K562 (cell line): ENCODE data around the gene TEX9. TPM values are rescaled to one million over a fixed set of nuclear protein-coding genes. Genes with fewer than 3 reads are reported as not detected.

ENCODE experiments used
- ATAC-seq: fragments of 200-7000 bp; cut with Tn5 transposase; 3 replicates; pipeline ENCODE4 v1.9.1; 2020; ENCODE audit warnings: moderate library complexity
- BruUV-seq: library from RNA; stranded (reverse); fragments of 400-500 nt; replicated peaks from 2 replicates; lab custom pipeline; 2021; lab: Mats Ljungman, UMichigan
- CTCF ChIA-PET: fragments of 300-600 bp; formaldehyde crosslinking; extraction: SDS; loops from one replicate; lab custom pipeline; 2021; ENCODE audit warnings: low intra/inter-chr PET ratio; lab: Yijun Ruan, JAX
- POLR2A ChIA-PET: fragments of 300-600, 350-650 bp; sonication (Branson Sonifier 250); formaldehyde crosslinking; extraction: SDS; loops from one replicate; lab custom pipeline; 2021; ENCODE audit warnings: antibody characterized with exemption, inconsistent platforms; lab: Yijun Ruan, JAX
- DNase-seq, 4 experiments: peaks; one replicate each; pipeline versions ENCODE4 v3.0.0 to v3.0.0-alpha.2; 2011 to 2018; ENCODE audit warnings: low spot score in 3 of 4, mixed read lengths in 3 of 4; ENCODE audit errors: extremely low read depth in 1 of 4
- FAIRE-seq: peaks from 2 replicates; lab custom pipeline; 2011; peaks lifted over from hg19 to GRCh38; lab: Jason Lieb, UNC
- H2AFZ ChIP-seq: 2 replicates; pipeline ENCODE4 v1.6.0; 2011; ENCODE audit warnings: low read depth, low read length, control low read depth, inconsistent platforms
- H3K27ac ChIP-seq: fragments of 200-600 bp; 3 replicates; pipeline ENCODE4 v1.8.0; 2011; ENCODE audit warnings: low read depth, mild to moderate bottlenecking, control low read depth, inconsistent platforms, low read length, moderate library complexity, mixed read lengths; ENCODE audit errors: extremely low read depth
- H3K27me3 ChIP-seq, 2 experiments: fragments of 300-600 bp in 1 of 2; 2 replicates in 1 of 2; 3 replicates in 1 of 2; pipeline versions ENCODE4 v1.6.0 to v1.8.0; 2011; ENCODE audit warnings: inconsistent platforms in 2 of 2, low read length in 2 of 2, mild to moderate bottlenecking in 1 of 2, mixed read lengths in 1 of 2, moderate library complexity in 1 of 2; ENCODE audit not compliant: control insufficient read depth in 2 of 2, insufficient read depth in 2 of 2
- H3K36me3 ChIP-seq: fragments of 300-600 bp; 3 replicates; pipeline ENCODE4 v1.8.0; 2011; ENCODE audit warnings: mild to moderate bottlenecking, low read length, inconsistent platforms; ENCODE audit not compliant: control insufficient read depth, insufficient read depth
- H3K4me1 ChIP-seq, 2 experiments: fragments of 200-600 bp in 1 of 2; replicated peaks in 1 of 2; 2 replicates in 1 of 2; 3 replicates in 1 of 2; pipeline versions ENCODE4 v1.5.1 to v1.8.0; 2011; ENCODE audit warnings: inconsistent platforms in 2 of 2, low read length in 2 of 2, mild to moderate bottlenecking in 1 of 2, mixed read lengths in 1 of 2, moderate library complexity in 1 of 2; ENCODE audit not compliant: control insufficient read depth in 2 of 2, insufficient read depth in 2 of 2
- H3K4me2 ChIP-seq: 2 replicates; pipeline ENCODE4 v1.6.1; 2011; ENCODE audit warnings: low read length, control low read depth, inconsistent platforms, mixed read lengths; ENCODE audit not compliant: insufficient read depth
- H3K4me3 ChIP-seq: fragments of 200-600 bp; sonication (generic), shearing (Covaris generic); 2 replicates; pipeline ENCODE4 v1.5.1; 2016; ENCODE audit warnings: control low read depth, inconsistent platforms
- H3K79me2 ChIP-seq: fragments of 200-600 bp; 3 replicates; pipeline ENCODE4 v1.8.0; 2011; ENCODE audit warnings: low read length, inconsistent platforms; ENCODE audit not compliant: control insufficient read depth, insufficient read depth
- H3K9ac ChIP-seq, 2 experiments: 2 replicates each; pipeline versions ENCODE4 v1.6.0 to v1.6.1; 2011; ENCODE audit warnings: low read depth in 2 of 2, low read length in 2 of 2, control low read depth in 1 of 2, inconsistent platforms in 1 of 2, mild to moderate bottlenecking in 1 of 2, mixed read lengths in 1 of 2; ENCODE audit not compliant: insufficient read depth in 1 of 2
- H3K9me1 ChIP-seq: one replicate; pipeline ENCODE4 v1.6.0; 2011; ENCODE audit warnings: inconsistent platforms, mild to moderate bottlenecking, low read length, moderate library complexity; ENCODE audit not compliant: control insufficient read depth, insufficient read depth
- H3K9me3 ChIP-seq: replicated peaks from 2 replicates; pipeline ENCODE4 v1.5.1; 2011; ENCODE audit warnings: low read depth, low read length, inconsistent platforms; ENCODE audit not compliant: control insufficient read depth, insufficient read depth
- H4K20me1 ChIP-seq: replicated peaks from 2 replicates; pipeline ENCODE4 v1.6.1; 2011; ENCODE audit warnings: low read length, inconsistent platforms, mixed read lengths; ENCODE audit not compliant: control insufficient read depth, insufficient read depth
- DMBX1 ChIP-seq: fragments of 250-450 bp; sonication (Bioruptor Pico); IDR thresholded peaks from 2 replicates; pipeline ENCODE4 v1.8.0; 2022; ENCODE audit warnings: inconsistent platforms, mild to moderate bottlenecking, moderate library complexity, borderline replicate concordance
- EGR1 ChIP-seq: fragments of 450-650 bp; conservative IDR thresholded peaks from 2 replicates; pipeline ENCODE4 v1.6.1; 2017; ENCODE audit warnings: mild to moderate bottlenecking
- FOSL1 ChIP-seq: fragments of 200-800 bp; sonication (Bioruptor generic); conservative IDR thresholded peaks from 2 replicates; pipeline ENCODE4 v1.6.1; 2016; ENCODE audit warnings: missing genetic modification characterization, missing compliant biosample characterization
- GTF2F1 ChIP-seq: IDR thresholded peaks from 2 replicates; pipeline ENCODE4 v1.6.1; 2011; ENCODE audit warnings: low read depth, low read length, improper control_type of control experiment
- SRSF9 ChIP-seq: fragments of 200-400 bp; formaldehyde crosslinking; IDR thresholded peaks from 2 replicates; pipeline ENCODE4 v1.6.1; 2017; ENCODE audit warnings: low read depth, low read length, borderline replicate concordance
- ZNF280B ChIP-seq: fragments of 250-450 bp; sonication (Bioruptor Pico); IDR thresholded peaks from 2 replicates; pipeline ENCODE4 v1.5.1; 2021; ENCODE audit warnings: mild to moderate bottlenecking
- ZNF518B ChIP-seq: fragments of 250-450 bp; sonication (Bioruptor Pico); IDR thresholded peaks from 2 replicates; pipeline ENCODE4 v1.5.0; 2021; ENCODE audit warnings: mild to moderate bottlenecking, moderate library complexity
- WGBS: fragments of 100-300 bp; shearing (Covaris generic); methylation state at CpG from one replicate; pipeline ENCODE4 v1.1.6; 2016; ENCODE audit warnings: low coverage, mixed read lengths; ENCODE audit not compliant: insufficient coverage; ENCODE audit errors: missing lambda C conversion rate; 5-methylcytosine and 5-hydroxymethylcytosine counted together
- in situ Hi-C: fragments of 300-500 bp; cut with MboI; formaldehyde crosslinking; loops from 4 replicates; pipeline ENCODE4 v1.15.0; 2018; ENCODE audit warnings: inconsistent platforms, mixed read lengths
- intact Hi-C: fragments of 100-400 bp; cut with micrococcal nuclease; formaldehyde crosslinking; loops from 2 replicates; pipeline ENCODE4 v1.14.2; 2022
- polyA plus RNA-seq, 8 experiments: library from polyadenylated mRNA; depleted of rRNA in 4 of 8; stranded (reverse) in 5 of 8; unstranded in 3 of 8; fragments of >200 nt; fragmentation: Nextera tagmentation in 2 of 8; fragmentation: Illumina TruSeq in 1 of 8; extraction: Ambion mirVana in 2 of 8; extraction: Trizol in 1 of 8; gene quantifications; 2 replicates each; pipeline versions ENCODE4 v1.2.1 to v1.2.3, GENCODE V29; 2011 to 2014; ENCODE audit warnings: inconsistent platforms in 1 of 8, missing spikeins in 1 of 8
- total RNA-seq, 7 experiments: library from RNA; depleted of rRNA in 6 of 7; stranded (reverse); fragments of >200 nt in 6 of 7; fragmentation: Illumina TruSeq in 2 of 7; extraction: Trizol in 2 of 7; gene quantifications; 2 replicates each; pipeline versions ENCODE4 v1.2.1 to v1.2.3, GENCODE V29; 2011 to 2021; ENCODE audit warnings: low replicate concordance in 1 of 7

The TEX9 gene
- total and polyA plus RNA-seq, 9 of the 15 experiments (the other 6 are each of a cell fraction or from before 2014, with no cell fraction given): 0.93 to 3.6 (median 2.4) TPM

GRCh38 chr15:56346414-56346813 lies 18.8 kb upstream of the TEX9 start:
- no peak for FAIRE-seq
- Histone ChIP-seq H3K27me3 (no peaks in the 10 kb centered on the region), H3K9me3 (no peaks in the 10 kb centered on the region), H3K79me2 (no peaks in the 10 kb centered on the region), H2AFZ (no peak overlapping the region), H3K4me2 (no peak overlapping the region), H3K4me3 (no peak overlapping the region), H3K27ac (no peak overlapping the region), H4K20me1 (no peaks in the 10 kb centered on the region), H3K4me1 (peaks cover 0 to 3% of the 10 kb centered on the region in 2 experiments; a peak in 1 of 5 replicates), H3K36me3 (no peaks in the 10 kb centered on the region), H3K9ac (no peak overlapping the region), H3K9me1 (no peaks in the 10 kb centered on the region)
- no TSS peak for BruUV-seq
- ChIA-PET POLR2A (no interaction called here), CTCF (no interaction called here)
- in situ Hi-C loops: no loop called here
- no peak for DNase-seq
- intact Hi-C loops: no loop called here
- peak; percentile 63 for TF ChIP-seq FOSL1 (tag)
- no peak for TF ChIP-seq DMBX1 (CRISPR knock-in tag)
- no peak for TF ChIP-seq ZNF518B (CRISPR knock-in tag)
- no peak for TF ChIP-seq EGR1
- no peak for TF ChIP-seq SRSF9
- no peak for TF ChIP-seq GTF2F1
- TF ChIP-seq ZNF280B (CRISPR knock-in tag): no peak
- ATAC-seq: no peak
- WGBS: 18% methylated on average over 3 of the region's 3 CpGs
